ENCODE data around the gene ZFHX3.

DNA sequence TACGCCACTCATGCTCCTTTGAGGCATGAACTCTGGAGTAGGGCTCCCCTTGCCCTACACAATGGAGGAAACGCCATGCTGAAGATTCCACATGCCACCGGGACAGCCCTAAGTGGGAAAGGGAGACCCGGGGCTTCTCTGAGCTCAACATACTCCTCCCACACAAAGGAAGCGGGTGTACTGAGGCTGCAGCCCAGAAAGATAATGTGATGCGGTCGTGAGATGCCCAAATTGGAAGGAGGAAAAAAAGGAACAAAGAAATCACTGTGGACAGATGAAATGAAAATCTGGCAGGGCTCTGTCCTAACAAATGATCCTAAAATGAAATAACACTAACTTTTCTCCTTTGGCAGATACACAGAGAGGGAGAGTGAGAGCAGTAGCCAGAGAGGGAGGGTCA, 182.1 kb downstream of the ZFHX3 start:
- TF ChIP-seq, protein P1, sequence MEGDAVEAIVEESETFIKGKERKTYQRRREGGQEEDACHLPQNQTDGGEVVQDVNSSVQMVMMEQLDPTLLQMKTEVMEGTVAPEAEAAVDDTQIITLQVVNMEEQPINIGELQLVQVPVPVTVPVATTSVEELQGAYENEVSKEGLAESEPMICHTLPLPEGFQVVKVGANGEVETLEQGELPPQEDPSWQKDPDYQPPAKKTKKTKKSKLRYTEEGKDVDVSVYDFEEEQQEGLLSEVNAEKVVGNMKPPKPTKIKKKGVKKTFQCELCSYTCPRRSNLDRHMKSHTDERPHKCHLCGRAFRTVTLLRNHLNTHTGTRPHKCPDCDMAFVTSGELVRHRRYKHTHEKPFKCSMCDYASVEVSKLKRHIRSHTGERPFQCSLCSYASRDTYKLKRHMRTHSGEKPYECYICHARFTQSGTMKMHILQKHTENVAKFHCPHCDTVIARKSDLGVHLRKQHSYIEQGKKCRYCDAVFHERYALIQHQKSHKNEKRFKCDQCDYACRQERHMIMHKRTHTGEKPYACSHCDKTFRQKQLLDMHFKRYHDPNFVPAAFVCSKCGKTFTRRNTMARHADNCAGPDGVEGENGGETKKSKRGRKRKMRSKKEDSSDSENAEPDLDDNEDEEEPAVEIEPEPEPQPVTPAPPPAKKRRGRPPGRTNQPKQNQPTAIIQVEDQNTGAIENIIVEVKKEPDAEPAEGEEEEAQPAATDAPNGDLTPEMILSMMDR (conservative IDR thresholded peaks at IDR 0.05): no peak
- no peak for TF ChIP-seq ZFX (IDR thresholded peaks at IDR 0.05)

All from C4-2B (cell line).